GM19395 (cell line): ENCODE measurements around the gene MPP1.
"Not testable (repeated sequence)": the region's sequence is repeated elsewhere in the genome, so short reads cannot be mapped to it uniquely, and the experiment has no call there.

Source experiments
- ATAC-seq: cut with Tn5 transposase; IDR thresholded peaks from one replicate; pipeline ENCODE4 v1.9.1; 2021; ENCODE audit warnings: mild to moderate bottlenecking, moderate library complexity; ENCODE audit not compliant: unreplicated experiment

The MPP1 gene

DNA sequence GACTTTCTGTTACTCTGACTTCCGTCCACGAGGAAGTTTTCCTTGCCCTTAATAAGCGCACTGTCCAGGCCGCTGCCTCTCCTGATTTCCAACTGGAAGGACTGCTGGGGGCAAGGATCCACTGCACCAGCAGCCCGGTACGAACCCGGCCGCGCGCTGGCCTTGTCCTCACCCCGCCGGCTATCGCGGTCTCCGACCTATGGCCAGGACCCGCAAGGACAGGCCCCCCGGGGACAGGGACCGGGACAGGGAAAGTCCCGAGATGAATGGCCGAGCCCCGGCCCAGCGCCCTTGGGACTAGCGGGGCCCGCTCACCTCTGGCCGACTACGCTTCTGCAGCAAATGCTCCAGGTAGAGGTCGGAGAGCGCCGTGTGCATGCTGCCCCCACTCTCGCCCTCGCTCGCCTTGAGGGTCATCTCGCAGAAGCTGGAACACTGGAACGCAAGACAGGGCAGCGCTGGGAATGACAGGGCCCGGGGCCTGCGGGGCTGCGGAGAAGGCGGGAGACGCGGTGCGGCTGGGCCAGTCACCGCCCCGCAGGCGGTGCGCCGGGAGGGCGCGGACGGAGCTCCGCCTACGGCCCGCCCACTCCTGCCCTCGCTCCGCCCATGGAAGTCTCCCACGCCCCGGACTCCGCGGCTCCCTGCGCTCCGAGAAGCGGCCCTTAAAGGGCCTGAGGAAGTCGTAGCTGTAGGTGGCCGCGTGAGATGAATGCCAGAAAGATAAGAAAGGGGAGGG lies at the start of gene MPP1:
TSS of gene MPP1 (minus strand) at position 529 of the 739 bp plus-strand sequence. CDS start at position 417, 112 bp downstream.
- ATAC-seq = peak; percentile 91

GRCh38 chrX:154850957-154851611 lies 45.8 kb upstream of the MPP1 start:
- no peak for ATAC-seq

DNA sequence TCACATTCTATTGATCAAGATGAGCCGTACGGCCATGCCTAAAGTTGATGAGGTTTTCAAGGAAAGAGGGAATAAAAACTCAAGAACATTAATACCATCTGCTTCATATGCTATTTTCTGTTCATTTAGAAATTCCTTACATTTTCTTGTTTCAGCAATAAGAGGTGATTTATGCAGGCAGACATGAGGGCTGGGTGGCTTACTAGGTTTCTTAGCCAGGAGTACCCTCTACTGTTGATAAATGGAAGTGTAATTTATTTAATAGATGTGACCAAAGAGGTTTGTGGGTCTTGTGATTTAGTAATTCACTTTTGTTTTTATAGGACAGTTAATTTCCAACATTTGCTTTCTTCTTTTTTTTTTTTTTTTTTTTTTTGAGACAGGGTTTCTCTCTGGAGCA lies 35.6 kb upstream of the MPP1 start:
- no peak for ATAC-seq

- ATAC-seq = no peak
These were observed 30.9 kb upstream of the MPP1 start for GRCh38 chrX:154836163-154836562.

- ATAC-seq = no peak
These were observed 29.3 kb upstream of the MPP1 start, which contains the start of gene SMIM9 for GRCh38 chrX:154834562-154834961. SMIM9 (minus strand) TSS chrX:154834662; CDS start chrX:154830856, 3,806 bp downstream.

GRCh38 chrX:154833746-154834274 lies 28.5 kb upstream of the MPP1 start:
- no peak for ATAC-seq

- no peak for ATAC-seq
These were observed 24.7 kb upstream of the MPP1 start for GRCh38 chrX:154829926-154830442.

DNA sequence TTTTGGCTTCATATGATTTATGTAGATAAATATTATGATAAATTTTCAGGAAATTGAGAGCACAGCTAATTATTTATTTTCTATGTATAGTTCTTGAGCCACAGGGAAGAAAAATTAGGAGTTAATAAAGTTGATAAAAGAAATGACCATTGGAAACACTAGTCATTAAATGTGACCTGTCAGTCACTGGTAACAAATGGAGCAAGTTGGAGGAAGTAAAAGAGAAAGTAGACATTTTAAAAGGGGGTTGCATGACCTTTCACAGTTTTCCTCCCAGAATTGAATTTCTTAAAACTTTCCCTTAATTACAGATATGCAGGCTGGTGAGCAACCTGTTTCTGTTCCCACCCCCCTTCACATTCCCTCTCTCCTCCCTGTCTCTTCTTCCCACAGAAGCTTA lies 23.8 kb upstream of the MPP1 start:
- no peak for ATAC-seq

GRCh38 chrX:154828016-154828408 lies 22.7 kb upstream of the MPP1 start:
- ATAC-seq = peak; percentile 15

GRCh38 chrX:154827194-154828015 lies 22.1 kb upstream of the MPP1 start:
- ATAC-seq = peak; percentile 96

GRCh38 chrX:154825586-154825985 lies 20.3 kb upstream of the MPP1 start:
- not testable (repeated sequence) for ATAC-seq

- no peak for ATAC-seq
These were observed 19.4 kb upstream of the MPP1 start for GRCh38 chrX:154824638-154825037.

- ATAC-seq = no peak
These were observed 16.7 kb upstream of the MPP1 start for GRCh38 chrX:154822029-154822428.

GRCh38 chrX:154821523-154821922 lies 16.2 kb upstream of the MPP1 start:
- ATAC-seq = no peak

GRCh38 chrX:154819771-154820341 lies 14.6 kb upstream of the MPP1 start:
- ATAC-seq = no peak

- ATAC-seq = no peak
These were observed 13.9 kb upstream of the MPP1 start for GRCh38 chrX:154818916-154819770.

GRCh38 chrX:154817048-154817618 lies 11.8 kb upstream of the MPP1 start:
- ATAC-seq = not testable (repeated sequence)

- ATAC-seq = not testable (repeated sequence)
These were observed 11.1 kb upstream of the MPP1 start for GRCh38 chrX:154816326-154816898.

DNA sequence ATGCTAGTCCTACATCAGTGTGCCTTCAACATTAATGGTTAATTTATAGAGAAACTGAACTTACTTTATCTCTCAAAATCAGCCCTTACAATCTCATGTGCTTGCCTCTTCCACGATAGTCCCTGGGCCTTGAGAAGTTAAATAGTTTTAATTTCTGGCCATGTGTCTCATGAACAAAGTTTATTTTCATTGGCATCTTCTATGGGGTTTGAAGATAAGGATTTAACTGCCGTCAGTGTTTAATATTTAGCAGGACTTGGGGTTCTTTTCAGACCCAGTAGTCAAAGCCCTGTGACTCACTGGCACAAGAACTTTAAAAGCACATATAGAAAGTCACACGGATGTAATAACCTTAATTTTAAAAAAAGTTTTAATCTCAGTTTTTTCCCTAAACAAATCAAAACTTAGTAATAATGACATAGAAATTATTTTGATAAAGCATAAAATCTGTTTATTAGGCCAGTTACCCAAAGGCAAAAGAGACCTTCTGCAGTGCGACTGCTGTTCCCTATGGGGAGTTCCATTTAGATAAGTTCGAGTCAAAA lies 10.1 kb upstream of the MPP1 start:
- ATAC-seq = no peak
